Left lung (tissue), 10 donors: ENCODE results near the gene SYS1. TPM values are rescaled to one million over a fixed set of nuclear protein-coding genes. Genes with fewer than 3 reads are reported as not detected.

Source experiments
- ATAC-seq: fragments of 200-7000 bp; cut with Tn5 transposase; one replicate; pipeline ENCODE4 v1.9.1; 2020; ENCODE audit warnings: moderate library complexity
- DNase-seq, 4 donors: peaks; one replicate each; pipeline ENCODE4 v3.0.0-alpha.2; 2013 to 2020
- H3K27ac ChIP-seq, 2 donors: fragments of 200-600 bp; sonication (generic) in 1 of 2; one replicate each; pipeline versions ENCODE4 v1.5.0 to v1.8.0; 2020 to 2021
- H3K27me3 ChIP-seq, 2 donors: fragments of 200-600 bp; sonication (generic) in 1 of 2; one replicate each; pipeline versions ENCODE4 v1.5.0 to v1.8.0; 2020 to 2021
- H3K36me3 ChIP-seq, 2 donors: fragments of 200-600 bp; sonication (generic) in 1 of 2; one replicate each; pipeline versions ENCODE4 v1.5.0 to v1.8.0; 2020 to 2021
- H3K4me1 ChIP-seq, 2 donors: fragments of 200-600 bp; one replicate each; pipeline ENCODE4 v1.8.0; 2021
- H3K4me3 ChIP-seq, 2 donors: fragments of 200-600 bp; sonication (generic) in 1 of 2; one replicate each; pipeline versions ENCODE4 v1.5.0 to v1.8.0; 2020 to 2021; ENCODE audit warnings: mild to moderate bottlenecking in 1 of 2
- H3K9me3 ChIP-seq, 2 donors: fragments of 200-600 bp; sonication (generic) in 1 of 2; one replicate each; pipeline versions ENCODE4 v1.5.0 to v1.8.0; 2020 to 2021
- CTCF ChIP-seq, 2 donors: fragments of 200-600 bp; sonication (generic) in 1 of 2; IDR thresholded peaks; one replicate each; pipeline versions ENCODE4 v1.5.0 to v1.8.0; 2021; ENCODE audit warnings: antibody characterized with exemption in 2 of 2
- intact Hi-C, 2 donors: fragments of 100-400 bp; cut with DNase I; formaldehyde crosslinking; loops; one replicate each; pipeline versions ENCODE4 v1.11.2 to v1.14.2; 2022
- polyA plus RNA-seq, 6 donors: library from polyadenylated mRNA; unstranded; fragments of 120-200 nt; gene quantifications; one replicate each; pipeline ENCODE4 v1.2.1, GENCODE V29; 2013; ENCODE audit not compliant: insufficient read length in 6 of 6
- total RNA-seq, 2 donors: library from RNA; stranded (reverse); fragmentation: NEBNext Ultra II Directional; extraction: Animal tissue kit (Norgen Biotek cat#: 25700); gene quantifications; one replicate each; pipeline ENCODE4 v1.2.1, GENCODE V29; 2021
- donor health status: DM: no; HTN: yes; CAD: no.
- donor health status: DM: no; HTN: no; CAD: no.

The SYS1 gene
- total and polyA plus RNA-seq, 8 donors: 20.8 to 48.8 (median 24.1) TPM

GRCh38 chr20:45400346-45401031, 37.5 kb downstream of the SYS1 start:
- Histone ChIP-seq H3K4me1 (peaks cover 0 to 3% of the 10 kb centered on the region in 2 donors), H3K9me3 (peaks cover 4 to 19% of the 10 kb centered on the region in 2 donors), H3K36me3 (no peaks in the 10 kb centered on the region), H3K27ac (no peak overlapping the region), H3K27me3 (peaks cover 0 to 13% of the 10 kb centered on the region in 2 donors), H3K4me3 (no peak overlapping the region)
- intact Hi-C loops: no loop called here
- ATAC-seq (no peak), DNase-seq (no peak)
- TF ChIP-seq CTCF (IDR thresholded peaks at IDR 0.05): no peak

GRCh38 chr20:45402946-45403345, 40.0 kb downstream of the SYS1 start:
- Histone ChIP-seq H3K27ac (no peak overlapping the region), H3K9me3 (peaks cover 4 to 19% of the 10 kb centered on the region in 2 donors), H3K4me1 (peaks cover 4 to 13% of the 10 kb centered on the region in 2 donors), H3K4me3 (no peak overlapping the region), H3K36me3 (no peaks in the 10 kb centered on the region), H3K27me3 (peaks cover 0 to 38% of the 10 kb centered on the region in 2 donors)
- no peak for DNase-seq
- TF ChIP-seq CTCF (IDR thresholded peaks at IDR 0.05): no peak
- ATAC-seq: no peak
- intact Hi-C loops: no loop called here

- TF ChIP-seq CTCF (IDR thresholded peaks at IDR 0.05): no peak
- peaks cover 0 to 3% of the 10 kb centered on the region in 2 donors for H3K36me3 ChIP-seq
- ATAC-seq: no peak
- H3K4me3 ChIP-seq: no peak overlapping the region
- H3K27me3 ChIP-seq: peaks cover 0 to 43% of the 10 kb centered on the region in 2 donors
- no peak for DNase-seq
- H3K4me1 ChIP-seq: peaks cover 4 to 28% of the 10 kb centered on the region in 2 donors
- H3K9me3 ChIP-seq: peaks cover 4 to 19% of the 10 kb centered on the region in 2 donors
- H3K27ac ChIP-seq: no peak overlapping the region
- intact Hi-C loops: no loop called here
Measured at GRCh38 chr20:45404438-45404837, 41.5 kb downstream of the SYS1 start.

- intact Hi-C loops: no loop called here
- TF ChIP-seq CTCF (IDR thresholded peaks at IDR 0.05): no peak
- Histone ChIP-seq H3K4me3 (peak overlapping the region; percentile 76 to 86), H3K27ac (peak overlapping the region; percentile 84 to 88), H3K9me3 (peaks cover 0 to 7% of the 10 kb centered on the region in 2 donors), H3K36me3 (peaks cover 0 to 15% of the 10 kb centered on the region in 2 donors), H3K4me1 (peaks cover 4 to 28% of the 10 kb centered on the region in 2 donors), H3K27me3 (peaks cover 0 to 43% of the 10 kb centered on the region in 2 donors)
- ATAC-seq (peak; percentile 39), DNase-seq (peak in 1 of 4 donors; percentile 80)
Measured at GRCh38 chr20:45405571-45406259, 42.8 kb downstream of the SYS1 start.
